Measurements from ENCODE around the gene GOLGA8N.

Gene GOLGA8N

DNA sequence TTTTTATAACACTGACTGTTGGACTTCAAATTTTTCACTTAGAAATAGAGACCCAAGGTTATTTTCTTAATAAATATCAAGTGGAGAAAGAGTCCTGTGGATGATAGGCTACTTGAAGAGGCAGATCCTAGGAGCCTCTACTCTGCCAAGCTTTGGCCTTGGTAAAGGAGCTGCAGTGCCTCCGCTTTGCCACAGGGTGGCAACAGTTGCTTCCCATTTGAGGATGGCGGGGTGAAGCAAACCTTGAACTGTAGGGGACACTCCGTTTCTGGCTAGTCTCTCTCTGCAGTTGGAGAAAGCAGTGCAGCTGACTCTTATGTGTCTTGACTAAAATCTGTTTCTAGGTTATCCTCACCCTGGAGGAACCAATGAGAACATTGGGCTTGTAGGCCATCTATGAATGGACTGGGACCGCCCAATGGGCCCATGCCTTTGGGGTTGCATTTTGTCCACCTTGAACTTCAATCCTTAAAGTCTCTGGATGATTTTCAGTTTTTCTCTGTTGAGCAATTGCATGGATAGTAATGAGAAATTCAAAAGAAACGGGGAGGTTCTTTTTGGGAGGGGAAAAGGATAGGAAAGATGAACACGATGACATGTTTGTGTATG lies 58.1 kb downstream of the GOLGA8N start:
- DNase-seq (ENCODE audit: low spot score) = peak; percentile 51

GRCh38 chr15:32652178-32652577 lies 58.9 kb downstream of the GOLGA8N start:
- no peak for DNase-seq (ENCODE audit: low spot score)

- DNase-seq (ENCODE audit: low spot score) = no peak
These were observed 62.8 kb downstream of the GOLGA8N start for GRCh38 chr15:32656091-32656490.

GRCh38 chr15:32656496-32656895 lies 63.2 kb downstream of the GOLGA8N start:
- no peak for DNase-seq (ENCODE audit: low spot score)
